NT2/D1 (cell line): ENCODE measurements around the gene PDHA1.

Source experiments
- SUZ12 ChIP-seq: IDR thresholded peaks from 2 replicates; pipeline ENCODE4 v1.6.1; 2011; ENCODE audit not compliant: insufficient read length, insufficient read depth; ENCODE audit errors: extremely low read depth
- YY1 ChIP-seq: IDR thresholded peaks from 2 replicates; pipeline ENCODE4 v1.6.1; 2011; ENCODE audit not compliant: insufficient read length, insufficient read depth
- ZNF274 ChIP-seq: IDR thresholded peaks from 2 replicates; pipeline ENCODE4 v1.6.1; 2011; ENCODE audit warnings: mild to moderate bottlenecking, low read depth, low read length

GRCh38 chrX:19386679-19387078 is 43.0 kb downstream of the PDHA1 start:
- TF ChIP-seq ZNF274 (no peak), YY1 (no peak), SUZ12 (no peak)
